ENCODE data around the gene CELF4.

The CELF4 gene

GRCh38 chr18:37584217-37584616 is 18.6 kb upstream of the CELF4 start:
- TF ChIP-seq GATA2 (IDR thresholded peaks at IDR 0.05; ENCODE audit: low read depth, low read length) (no peak), GATA3 (IDR thresholded peaks at IDR 0.05; ENCODE audit: low read depth, low read length) (no peak)

GRCh38 chr18:37582261-37582660 is 16.7 kb upstream of the CELF4 start:
- TF ChIP-seq GATA2 (IDR thresholded peaks at IDR 0.05; ENCODE audit: low read depth, low read length) (no peak), GATA3 (IDR thresholded peaks at IDR 0.05; ENCODE audit: low read depth, low read length) (no peak)

GRCh38 chr18:37578886-37579513 is 13.4 kb upstream of the CELF4 start:
- no peak for TF ChIP-seq GATA2 (IDR thresholded peaks at IDR 0.05; ENCODE audit: low read depth, low read length)

- TF ChIP-seq GATA2 (IDR thresholded peaks at IDR 0.05; ENCODE audit: low read depth, low read length) (no peak), GATA3 (IDR thresholded peaks at IDR 0.05; ENCODE audit: low read depth, low read length) (no peak)
Observed at GRCh38 chr18:37578182-37578678, 12.6 kb upstream of the CELF4 start.

GRCh38 chr18:37577051-37577611 is 11.5 kb upstream of the CELF4 start:
- TF ChIP-seq GATA3 (IDR thresholded peaks at IDR 0.05; ENCODE audit: low read depth, low read length) = no peak
- TF ChIP-seq GATA2 (IDR thresholded peaks at IDR 0.05; ENCODE audit: low read depth, low read length) = no peak

- TF ChIP-seq GATA3 (IDR thresholded peaks at IDR 0.05; ENCODE audit: low read depth, low read length) (no peak), GATA2 (IDR thresholded peaks at IDR 0.05; ENCODE audit: low read depth, low read length) (no peak)
Observed at GRCh38 chr18:37575646-37576045, 10.0 kb upstream of the CELF4 start.

DNA sequence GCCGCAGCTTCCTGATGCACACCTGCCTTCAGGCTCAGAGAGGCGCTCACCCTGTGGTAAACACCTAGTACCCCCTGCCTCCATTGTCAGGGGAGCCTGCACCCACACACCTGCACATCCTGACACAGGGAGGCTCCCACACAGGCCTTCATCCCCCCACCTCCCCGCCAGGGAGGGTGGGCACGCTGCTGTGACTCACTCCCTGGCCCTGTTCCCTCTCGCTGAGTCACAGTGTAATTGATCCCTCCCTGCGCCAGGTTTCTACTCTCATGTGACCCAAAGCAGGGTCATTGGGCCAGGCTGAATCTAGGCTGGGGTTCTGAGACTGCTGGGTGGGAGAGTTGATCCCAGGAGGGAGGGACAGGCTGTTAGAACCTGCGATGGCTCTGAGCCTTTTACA is 8.5 kb upstream of the CELF4 start:
- TF ChIP-seq GATA3 (IDR thresholded peaks at IDR 0.05; ENCODE audit: low read depth, low read length) (no peak), GATA2 (IDR thresholded peaks at IDR 0.05; ENCODE audit: low read depth, low read length) (no peak)

GRCh38 chr18:37572736-37573135 is 7.1 kb upstream of the CELF4 start:
- TF ChIP-seq GATA3 (IDR thresholded peaks at IDR 0.05; ENCODE audit: low read depth, low read length) (no peak), GATA2 (IDR thresholded peaks at IDR 0.05; ENCODE audit: low read depth, low read length) (no peak)

DNA sequence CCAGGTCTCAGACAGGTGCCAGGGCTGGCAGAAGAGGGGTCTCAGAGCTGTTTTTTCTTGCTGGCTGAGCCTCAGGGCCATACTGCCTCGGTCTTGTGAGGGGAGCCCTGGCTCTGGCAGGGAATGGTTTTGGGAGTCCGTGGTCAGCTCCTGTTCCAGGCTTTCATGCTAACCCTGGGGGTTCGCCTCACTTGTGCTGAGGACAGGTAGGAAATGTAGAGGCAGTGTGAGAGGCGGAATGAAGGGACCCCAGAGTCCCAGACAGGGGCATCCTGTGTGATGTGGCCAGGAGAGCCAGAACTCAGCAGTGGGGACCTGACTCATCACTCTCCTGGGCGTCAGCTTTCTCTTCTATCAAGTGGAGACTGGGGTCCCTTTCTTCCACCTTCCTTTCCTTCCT is 5.7 kb upstream of the CELF4 start:
- TF ChIP-seq GATA2 (IDR thresholded peaks at IDR 0.05; ENCODE audit: low read depth, low read length) (no peak), GATA3 (IDR thresholded peaks at IDR 0.05; ENCODE audit: low read depth, low read length) (no peak)

DNA sequence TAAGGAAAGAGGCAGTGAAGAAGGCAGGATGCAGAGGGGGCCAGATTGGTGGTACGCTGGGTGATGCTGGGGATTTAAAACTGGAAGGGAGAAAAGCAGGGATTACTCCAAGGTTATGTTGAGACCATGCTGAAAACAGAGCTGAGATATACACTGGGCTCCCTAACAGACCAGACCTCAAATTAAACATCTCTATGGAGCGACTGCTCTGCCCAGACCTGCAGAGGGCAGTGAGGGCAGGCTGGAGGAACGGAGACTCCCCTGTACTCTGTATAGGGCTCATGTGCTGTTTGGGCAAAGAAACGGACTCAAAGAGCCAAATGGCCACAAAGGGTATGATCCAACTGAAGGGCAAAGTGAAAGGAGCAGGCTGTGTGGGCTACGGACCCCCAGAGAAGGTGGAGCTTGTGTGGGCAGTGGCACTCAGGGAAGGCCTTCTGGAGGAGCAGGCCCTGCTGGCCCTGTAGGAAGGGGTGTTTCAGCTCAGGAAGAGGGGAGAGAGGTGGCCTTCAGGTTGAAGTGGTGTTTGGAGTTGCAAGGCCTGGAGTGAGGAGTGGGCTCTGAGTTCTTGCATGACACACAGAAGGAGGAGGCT is 4.8 kb upstream of the CELF4 start:
- TF ChIP-seq GATA2 (IDR thresholded peaks at IDR 0.05; ENCODE audit: low read depth, low read length) (no peak), GATA3 (IDR thresholded peaks at IDR 0.05; ENCODE audit: low read depth, low read length) (no peak)

- TF ChIP-seq GATA3 (IDR thresholded peaks at IDR 0.05; ENCODE audit: low read depth, low read length) = no peak
- no peak for TF ChIP-seq GATA2 (IDR thresholded peaks at IDR 0.05; ENCODE audit: low read depth, low read length)
Observed at GRCh38 chr18:37568671-37569070, 3.1 kb upstream of the CELF4 start.

DNA sequence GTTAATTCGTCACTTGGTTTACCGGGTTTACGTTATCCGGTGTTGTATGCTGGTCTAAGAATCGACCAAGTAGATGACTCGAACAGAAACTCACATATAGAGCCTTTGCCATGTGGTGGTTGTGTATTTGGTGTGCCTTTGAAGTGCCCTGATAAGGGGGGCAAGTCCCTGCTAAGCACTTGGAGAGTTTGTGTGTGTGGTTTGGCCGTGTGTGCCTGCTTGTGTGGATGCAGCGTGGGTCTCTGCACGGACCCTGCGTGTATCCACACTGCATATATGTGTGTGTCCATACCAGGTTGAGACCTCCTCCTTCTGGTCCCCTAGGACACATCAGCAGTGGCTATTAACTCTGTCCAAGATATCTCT is 2.4 kb upstream of the CELF4 start:
- TF ChIP-seq GATA2 (IDR thresholded peaks at IDR 0.05; ENCODE audit: low read depth, low read length) = no peak; the same call in 1 of the 2 replicates
- TF ChIP-seq GATA3 (IDR thresholded peaks at IDR 0.05; ENCODE audit: low read depth, low read length) = no peak

- TF ChIP-seq GATA2 (IDR thresholded peaks at IDR 0.05; ENCODE audit: low read depth, low read length) (no peak), GATA3 (IDR thresholded peaks at IDR 0.05; ENCODE audit: low read depth, low read length) (no peak)
Observed at GRCh38 chr18:37567061-37567993, 1.7 kb upstream of the CELF4 start.

GRCh38 chr18:37566479-37567060 is 972 bp upstream of the CELF4 start:
- TF ChIP-seq GATA2 (IDR thresholded peaks at IDR 0.05; ENCODE audit: low read depth, low read length) (no peak), GATA3 (IDR thresholded peaks at IDR 0.05; ENCODE audit: low read depth, low read length) (no peak)

All from SH-SY5Y (cell line).